Suprapubic skin (tissue), 4 donors: ENCODE results near the gene ATE1. TPM values are rescaled to one million over a fixed set of nuclear protein-coding genes. Genes with fewer than 3 reads are reported as not detected.
"Not testable (repeated sequence)": the region's sequence is repeated elsewhere in the genome, so short reads cannot be mapped to it uniquely, and the experiment has no call there.

Experiments used
- DNase-seq, 2 donors: peaks; one replicate each; pipeline ENCODE4 v3.0.0-alpha.2; 2019; ENCODE audit warnings: low spot score in 2 of 2
- H3K27ac ChIP-seq: fragments of 200-600 bp; sonication (generic); one replicate; pipeline ENCODE4 v1.5.1; 2019
- H3K27me3 ChIP-seq: fragments of 200-600 bp; sonication (generic); one replicate; pipeline ENCODE4 v1.5.1; 2019
- H3K36me3 ChIP-seq: fragments of 200-600 bp; sonication (generic); one replicate; pipeline ENCODE4 v1.5.1; 2019
- H3K4me1 ChIP-seq: fragments of 200-600 bp; sonication (generic); one replicate; pipeline ENCODE4 v1.5.1; 2019
- H3K4me3 ChIP-seq: fragments of 200-600 bp; sonication (generic); one replicate; pipeline ENCODE4 v1.5.1; 2019; ENCODE audit warnings: mild to moderate bottlenecking
- H3K9me3 ChIP-seq: fragments of 200-600 bp; sonication (generic); one replicate; pipeline ENCODE4 v1.5.1; 2019
- CTCF ChIP-seq, 2 donors: fragments of 200-600 bp in 1 of 2; fragments of 450-650 bp in 1 of 2; sonication (generic) in 1 of 2; IDR thresholded peaks; one replicate each; pipeline ENCODE4 v1.5.1; 2016 to 2019; ENCODE audit warnings: antibody characterized with exemption in 2 of 2, mild to moderate bottlenecking in 1 of 2, moderate library complexity in 1 of 2
- EP300 ChIP-seq: sonication (generic); formaldehyde crosslinking; IDR thresholded peaks from one replicate; pipeline ENCODE4 v1.6.1; 2017; ENCODE audit warnings: antibody characterized with exemption
- POLR2A ChIP-seq, 2 donors: fragments of 450-650 bp; IDR thresholded peaks; one replicate each; pipeline ENCODE4 v1.6.1; 2017; ENCODE audit warnings: antibody characterized with exemption in 2 of 2, mild to moderate bottlenecking in 2 of 2, moderate library complexity in 2 of 2
- POLR2AphosphoS5 ChIP-seq, 3 donors: sonication (generic); formaldehyde crosslinking; IDR thresholded peaks; one replicate each; pipeline ENCODE4 v1.6.1; 2017; ENCODE audit warnings: antibody characterized with exemption in 3 of 3
- WGBS: methylation state at CpG from one replicate; pipeline ENCODE4 v1.1.5; 2018; 5-methylcytosine and 5-hydroxymethylcytosine counted together
- total RNA-seq, 4 donors: library from RNA; depleted of rRNA; stranded (reverse); fragments of >200 nt; gene quantifications; one replicate each; pipeline ENCODE4 v1.1.0, GENCODE V29; 2016

The ATE1 gene
- total RNA-seq, 4 donors from 2014 or later: 20.3 to 23.2 (median 21.7) TPM

DNA sequence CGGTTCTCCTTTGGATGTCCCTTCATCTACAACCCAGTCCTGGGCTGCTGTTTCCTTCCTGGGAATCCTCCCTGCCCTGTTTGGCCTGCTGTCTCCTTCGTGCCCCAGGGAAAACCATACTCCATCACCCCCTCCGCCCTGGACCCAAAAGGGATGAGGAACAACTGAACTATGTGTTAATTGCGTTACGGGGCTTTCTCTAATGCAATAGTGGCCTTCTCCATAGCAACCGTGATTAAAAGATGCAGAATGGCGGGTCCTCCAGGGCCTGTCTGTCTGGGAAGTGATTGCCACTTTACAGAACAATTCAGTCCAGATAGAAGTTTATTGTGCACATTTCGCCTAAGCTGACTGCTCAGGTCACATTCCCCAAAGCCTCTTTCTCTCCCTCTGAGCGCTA is 217.6 kb downstream of the ATE1 start:
- Histone ChIP-seq H3K27ac (no peak overlapping the region), H3K4me3 (no peak overlapping the region), H3K9me3 (no peaks in the 10 kb centered on the region), H3K36me3 (no peaks in the 10 kb centered on the region), H3K27me3 (peaks cover 3% of the 10 kb centered on the region), H3K4me1 (no peaks in the 10 kb centered on the region)
- no peak for TF ChIP-seq EP300
- TF ChIP-seq POLR2A (IDR thresholded peaks at IDR 0.05): no peak
- TF ChIP-seq CTCF (IDR thresholded peaks at IDR 0.05): no peak
- no peak for TF ChIP-seq POLR2AphosphoS5 (IDR thresholded peaks at IDR 0.05)
- 76% methylated on average over 9 of the region's 9 CpGs for WGBS
- DNase-seq: no peak

GRCh38 chr10:121709675-121710073 is 218.2 kb downstream of the ATE1 start:
- Histone ChIP-seq H3K36me3 (no peaks in the 10 kb centered on the region), H3K4me3 (no peak overlapping the region), H3K4me1 (no peaks in the 10 kb centered on the region), H3K27ac (no peak overlapping the region), H3K9me3 (no peaks in the 10 kb centered on the region), H3K27me3 (peaks cover 3% of the 10 kb centered on the region)
- DNase-seq: no peak
- WGBS: 85% methylated on average over 9 of the region's 9 CpGs
- TF ChIP-seq CTCF (IDR thresholded peaks at IDR 0.05) (no peak), EP300 (no peak), POLR2AphosphoS5 (IDR thresholded peaks at IDR 0.05) (no peak), POLR2A (IDR thresholded peaks at IDR 0.05) (no peak)

DNA sequence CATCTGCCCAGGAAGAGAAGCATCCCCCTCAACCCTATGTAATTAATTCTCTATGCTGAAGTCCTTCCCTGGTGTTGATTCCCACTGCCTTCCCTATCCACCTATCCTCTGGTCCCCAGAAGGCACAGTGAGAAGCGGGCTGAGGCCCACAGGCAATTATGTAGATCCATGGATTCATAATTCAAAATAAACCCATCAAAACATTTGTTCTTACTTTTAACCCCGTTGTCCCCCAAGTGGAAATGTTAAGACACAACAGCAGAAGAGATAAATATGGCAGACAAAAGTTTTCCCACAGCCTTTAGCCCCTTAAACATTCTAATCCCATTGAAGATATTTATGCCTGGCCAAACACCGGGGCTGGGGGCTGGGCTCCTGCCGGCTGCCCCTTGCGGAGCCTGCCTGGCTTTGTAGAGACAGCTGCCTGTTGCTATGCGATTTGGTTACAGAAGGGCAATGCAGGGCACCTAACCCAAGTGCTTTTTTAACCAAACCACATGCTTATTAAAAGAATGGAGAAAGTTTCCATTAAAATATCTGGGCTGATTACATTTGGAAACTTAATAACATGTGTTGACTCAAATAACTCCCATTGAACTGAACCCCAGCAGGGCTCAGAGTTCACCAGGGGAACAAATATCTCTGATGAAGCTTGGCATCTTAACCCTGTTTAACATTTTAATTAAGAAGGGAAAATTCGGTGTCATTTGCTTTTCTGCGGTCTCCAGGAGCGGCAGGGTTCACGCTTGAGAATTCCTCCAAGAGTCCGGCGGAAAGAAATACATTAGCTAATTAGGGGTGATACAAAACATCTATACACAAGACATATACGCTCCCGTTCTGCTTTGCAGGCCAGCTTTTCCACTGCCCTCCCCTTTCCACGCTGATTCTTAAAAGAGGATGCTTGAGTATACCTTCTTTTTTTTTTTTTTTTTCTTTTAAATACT is 218.8 kb downstream of the ATE1 start:
- Histone ChIP-seq H3K27me3 (peaks cover 3% of the 10 kb centered on the region), H3K4me1 (no peaks in the 10 kb centered on the region), H3K4me3 (no peak overlapping the region), H3K9me3 (no peaks in the 10 kb centered on the region), H3K36me3 (no peaks in the 10 kb centered on the region), H3K27ac (no peak overlapping the region)
- WGBS: 79% methylated on average over 15 of the region's 15 CpGs
- TF ChIP-seq POLR2AphosphoS5 (IDR thresholded peaks at IDR 0.05) (no peak), POLR2A (IDR thresholded peaks at IDR 0.05) (no peak), CTCF (IDR thresholded peaks at IDR 0.05) (no peak), EP300 (no peak)
- no peak for DNase-seq

GRCh38 chr10:121702351-121703320 is 225.2 kb downstream of the ATE1 start:
- H3K27me3 ChIP-seq: no peaks in the 10 kb centered on the region
- H3K9me3 ChIP-seq: no peaks in the 10 kb centered on the region
- DNase-seq: no peak
- H3K4me1 ChIP-seq: no peaks in the 10 kb centered on the region
- H3K36me3 ChIP-seq: no peaks in the 10 kb centered on the region
- WGBS: 68% methylated on average over 13 of the region's 13 CpGs
- no peak overlapping the region for H3K4me3 ChIP-seq
- H3K27ac ChIP-seq: no peak overlapping the region
- TF ChIP-seq CTCF (IDR thresholded peaks at IDR 0.05) (no peak), POLR2A (IDR thresholded peaks at IDR 0.05) (no peak)

DNA sequence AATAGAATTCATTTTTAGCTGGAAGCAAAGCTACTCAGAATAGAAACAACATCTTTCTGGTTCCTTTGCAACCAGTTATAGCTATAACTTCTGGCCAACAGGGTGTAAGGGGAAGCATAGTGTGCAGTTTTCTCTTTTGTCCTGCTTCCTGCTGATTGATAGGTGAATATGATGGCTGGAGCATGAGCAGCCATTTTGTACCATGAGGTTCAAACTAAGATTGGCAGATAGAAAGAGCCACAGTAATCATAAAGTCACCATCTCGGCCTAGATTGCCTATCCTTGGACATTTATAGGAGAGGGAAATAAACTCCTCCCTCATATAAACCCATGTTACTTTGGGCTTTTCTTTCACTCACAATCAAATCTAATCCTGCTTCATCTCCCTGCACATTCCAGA is 227.4 kb downstream of the ATE1 start:
- H3K36me3 ChIP-seq: no peaks in the 10 kb centered on the region
- no peak for DNase-seq
- TF ChIP-seq POLR2AphosphoS5 (IDR thresholded peaks at IDR 0.05) (no peak), POLR2A (IDR thresholded peaks at IDR 0.05) (no peak), CTCF (IDR thresholded peaks at IDR 0.05) (no peak), EP300 (no peak)
- H3K4me3 ChIP-seq: no peak overlapping the region
- no peaks in the 10 kb centered on the region for H3K4me1 ChIP-seq
- H3K27ac ChIP-seq: no peak overlapping the region
- WGBS: 88% methylated on average over 1 of the region's 1 CpG
- no peaks in the 10 kb centered on the region for H3K9me3 ChIP-seq
- H3K27me3 ChIP-seq: no peaks in the 10 kb centered on the region

DNA sequence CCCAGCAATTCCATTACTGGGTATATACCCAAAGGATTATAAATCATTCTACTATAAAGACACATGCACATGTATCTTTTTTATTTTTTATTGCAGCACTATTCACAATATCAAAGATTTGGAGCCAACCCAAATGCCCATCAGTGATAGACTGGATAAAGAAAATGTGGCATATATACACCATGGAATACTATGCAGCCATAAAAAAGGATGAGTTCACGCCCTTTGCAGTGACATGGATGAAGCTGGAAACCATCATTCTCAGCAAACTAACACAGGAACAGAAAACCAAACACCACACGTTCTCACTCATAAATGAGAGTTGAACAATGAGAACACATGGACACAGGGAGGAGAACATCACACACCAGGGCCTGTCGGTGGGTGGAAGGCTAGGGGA is 228.1 kb downstream of the ATE1 start:
- not testable (repeated sequence) for H3K4me3 ChIP-seq, H3K4me1 ChIP-seq, H3K9me3 ChIP-seq, H3K27ac ChIP-seq, DNase-seq, H3K27me3 ChIP-seq, H3K36me3 ChIP-seq
- WGBS: 91% methylated on average over 3 of the region's 3 CpGs
